ENCODE measurements around the gene DOK5. TPM values are rescaled to one million over a fixed set of nuclear protein-coding genes. Genes with fewer than 3 reads are reported as not detected.

Gene DOK5
- total RNA-seq, 6 experiments from 2014 or later = 0.14 TPM; not detected in 5

GRCh38 chr20:54690323-54690722 lies 214.9 kb downstream of the DOK5 start:
- H3K27ac Mint-ChIP-seq = no peak overlapping the region
- no peak for DNase-seq
- peaks cover 2% of the 10 kb centered on the region for H3K27me3 Mint-ChIP-seq (ENCODE audit: insufficient read depth)

GRCh38 chr20:54691327-54691726 lies 215.9 kb downstream of the DOK5 start:
- Mint-ChIP-seq H3K27me3 (ENCODE audit: insufficient read depth) (peaks cover 2% of the 10 kb centered on the region; the same call in 1 of the 2 replicates), H3K36me3 (ENCODE audit: low read depth) (no peaks in the 10 kb centered on the region), H3K4me3 (no peak overlapping the region), H3K27ac (no peak overlapping the region), H3K4me1 (ENCODE audit: low read depth) (no peaks in the 10 kb centered on the region), H3K9me3 (peaks cover 16% of the 10 kb centered on the region)
- DNase-seq = no peak
- no peak for TF ChIP-seq CTCF (IDR thresholded peaks at IDR 0.05)

More at GRCh38 chr20:54690323-54690722, 214.9 kb downstream of the DOK5 start:
- Mint-ChIP-seq H3K36me3 (ENCODE audit: low read depth) (no peaks in the 10 kb centered on the region), H3K4me3 (no peak overlapping the region), H3K4me1 (ENCODE audit: low read depth) (no peaks in the 10 kb centered on the region), H3K9me3 (peaks cover 16% of the 10 kb centered on the region)
- TF ChIP-seq CTCF (IDR thresholded peaks at IDR 0.05) = no peak

GRCh38 chr20:54692168-54692887 lies 216.9 kb downstream of the DOK5 start:
- TF ChIP-seq CTCF (IDR thresholded peaks at IDR 0.05) = no peak
- H3K27ac Mint-ChIP-seq = no peak overlapping the region
- peaks cover 2% of the 10 kb centered on the region; the same call in 1 of the 2 replicates for H3K27me3 Mint-ChIP-seq (ENCODE audit: insufficient read depth)
- no peak for DNase-seq
- no peaks in the 10 kb centered on the region for H3K36me3 Mint-ChIP-seq (ENCODE audit: low read depth)
- H3K9me3 Mint-ChIP-seq = peaks cover 23% of the 10 kb centered on the region
- H3K4me3 Mint-ChIP-seq = no peak overlapping the region
- H3K4me1 Mint-ChIP-seq (ENCODE audit: low read depth) = no peaks in the 10 kb centered on the region

- Mint-ChIP-seq H3K4me1 (ENCODE audit: low read depth) (no peaks in the 10 kb centered on the region), H3K27me3 (ENCODE audit: insufficient read depth) (peaks cover 2% of the 10 kb centered on the region; the same call in 1 of the 2 replicates), H3K36me3 (ENCODE audit: low read depth) (no peaks in the 10 kb centered on the region), H3K27ac (no peak overlapping the region), H3K4me3 (no peak overlapping the region), H3K9me3 (peaks cover 34% of the 10 kb centered on the region)
- no peak for TF ChIP-seq CTCF (IDR thresholded peaks at IDR 0.05)
- DNase-seq = no peak
Observed at GRCh38 chr20:54694516-54694915, 219.1 kb downstream of the DOK5 start.

- DNase-seq = no peak
- H3K9me3 Mint-ChIP-seq = peaks cover 33% of the 10 kb centered on the region
- H3K4me1 Mint-ChIP-seq (ENCODE audit: low read depth) = no peaks in the 10 kb centered on the region
- no peak for TF ChIP-seq CTCF (IDR thresholded peaks at IDR 0.05)
- H3K27me3 Mint-ChIP-seq (ENCODE audit: insufficient read depth) = no peaks in the 10 kb centered on the region
- no peak overlapping the region for H3K27ac Mint-ChIP-seq
- no peak overlapping the region for H3K4me3 Mint-ChIP-seq
- no peaks in the 10 kb centered on the region for H3K36me3 Mint-ChIP-seq (ENCODE audit: low read depth)
Observed at GRCh38 chr20:54698373-54698772, 223.0 kb downstream of the DOK5 start.
